Activated T-helper 2 cell treated with anti-CD3 and anti-CD28 coated beads, Interferon-gamma antibody, Interleukin-2, Interleukin-4, amounts not matched to agents 10 μg/mL and 5 μg/mL and 100 μg/mL, durations not matched to agents 14 hours and 24 hours and 36 hours (primary cell): Measurements from ENCODE around the gene LLGL2. TPM values are rescaled to one million over a fixed set of nuclear protein-coding genes. Genes with fewer than 3 reads are reported as not detected.

Source experiments
- DNase-seq: peaks from one replicate; pipeline ENCODE4 v3.0.0; 2021; ENCODE audit warnings: low spot score
- H3K27ac Mint-ChIP-seq: one replicate; pipeline ENCODE4 v1.8.0; 2021; ENCODE audit warnings: mixed read lengths
- H3K27me3 Mint-ChIP-seq: one replicate; pipeline ENCODE4 v1.8.0; 2021; ENCODE audit warnings: low read depth, mixed read lengths
- H3K36me3 Mint-ChIP-seq: one replicate; pipeline ENCODE4 v1.8.0; 2021; ENCODE audit warnings: low read depth, mixed read lengths
- H3K4me1 Mint-ChIP-seq: one replicate; pipeline ENCODE4 v1.8.0; 2021; ENCODE audit warnings: low read depth, mixed read lengths
- H3K4me3 Mint-ChIP-seq: one replicate; pipeline ENCODE4 v1.8.0; 2021; ENCODE audit warnings: low read depth, mild to moderate bottlenecking, moderate library complexity, mixed read lengths
- H3K9me3 Mint-ChIP-seq: one replicate; pipeline ENCODE4 v1.8.0; 2021; ENCODE audit warnings: mixed read lengths
- intact Hi-C: fragments of 100-400 bp; cut with micrococcal nuclease; formaldehyde crosslinking; loops from one replicate; pipeline ENCODE4 v1.15.1; 2023
- total RNA-seq: library from RNA; stranded (reverse); gene quantifications from 2 replicates; pipeline ENCODE4 v1.2.3, GENCODE V29; 2022

LLGL2 gene
- total RNA-seq, 1 donor from 2014 or later, result 13.5 TPM

DNA sequence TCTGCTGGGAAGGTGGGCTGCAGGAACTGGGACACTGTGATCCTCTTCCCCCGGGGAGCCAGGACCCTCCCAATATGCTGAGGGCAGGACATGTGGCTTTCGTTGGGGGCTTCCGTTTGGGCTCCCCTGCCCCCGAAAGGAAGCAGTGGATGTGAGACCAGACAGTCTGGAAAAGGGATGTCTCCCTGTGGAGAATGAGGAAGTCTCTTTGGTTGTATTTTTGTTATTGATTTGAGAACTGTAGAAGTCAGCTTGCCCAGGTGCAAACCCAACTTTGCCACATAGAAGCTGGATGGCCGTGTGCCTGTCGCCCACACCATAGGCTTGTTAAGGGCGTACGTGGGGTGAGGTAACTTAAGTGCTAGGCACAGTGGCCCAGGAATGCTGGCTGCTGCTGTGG, 18.8 kb downstream of the LLGL2 start:
- no peaks in the 10 kb centered on the region for H3K4me1 Mint-ChIP-seq
- H3K36me3 Mint-ChIP-seq, result no peaks in the 10 kb centered on the region
- H3K9me3 Mint-ChIP-seq, result no peaks in the 10 kb centered on the region
- no peak overlapping the region for H3K4me3 Mint-ChIP-seq
- DNase-seq, result no peak
- H3K27ac Mint-ChIP-seq, result no peak overlapping the region
- no peaks in the 10 kb centered on the region for H3K27me3 Mint-ChIP-seq
- intact Hi-C loops, result no loop called here

DNA sequence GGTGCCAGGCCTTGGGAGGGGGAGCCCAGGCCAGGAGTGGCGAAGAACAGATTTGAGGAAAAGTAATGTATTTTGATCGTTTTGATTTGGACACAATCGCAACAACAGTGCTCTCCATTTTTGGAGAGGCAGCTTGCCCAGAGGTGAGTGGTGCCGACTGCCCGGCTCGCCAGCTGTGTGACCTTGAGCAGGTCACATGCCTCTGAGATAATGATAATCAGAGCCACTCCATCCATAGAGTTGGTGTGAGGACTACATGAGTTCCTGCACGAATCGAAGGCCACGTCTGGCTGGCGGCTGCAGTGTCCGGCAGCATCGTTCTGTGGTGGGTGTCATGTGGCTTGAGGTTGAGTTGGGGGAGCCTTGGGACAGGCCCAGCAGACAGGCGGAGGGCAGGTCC, 20.7 kb downstream of the LLGL2 start:
- DNase-seq, result no peak
- Mint-ChIP-seq H3K27me3 (no peaks in the 10 kb centered on the region), H3K9me3 (no peaks in the 10 kb centered on the region), H3K36me3 (no peaks in the 10 kb centered on the region), H3K27ac (no peak overlapping the region), H3K4me1 (no peaks in the 10 kb centered on the region), H3K4me3 (no peak overlapping the region)
- intact Hi-C loops, result no loop called here

DNA sequence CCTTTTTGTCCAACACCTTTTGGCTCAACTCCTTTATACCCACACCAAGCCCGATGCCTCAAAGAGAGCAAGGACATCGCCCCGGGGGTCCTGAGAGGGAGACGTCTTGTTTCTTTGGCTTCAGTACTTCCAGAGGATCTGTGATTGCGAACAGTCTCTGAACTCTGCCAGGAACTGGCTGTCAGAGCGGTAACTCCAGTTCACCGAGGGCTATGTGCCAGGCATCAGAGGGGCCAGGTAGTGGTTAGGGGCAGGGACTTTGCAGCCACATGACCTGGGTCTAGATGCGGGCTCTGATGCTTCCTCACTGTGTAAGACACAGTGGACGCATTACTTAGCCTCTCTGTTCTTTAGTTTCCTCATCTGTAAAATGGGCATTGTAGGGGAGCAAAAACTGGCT, 21.6 kb downstream of the LLGL2 start:
- Mint-ChIP-seq H3K27me3 (no peaks in the 10 kb centered on the region), H3K4me1 (no peaks in the 10 kb centered on the region), H3K36me3 (no peaks in the 10 kb centered on the region), H3K4me3 (no peak overlapping the region), H3K9me3 (no peaks in the 10 kb centered on the region), H3K27ac (no peak overlapping the region)
- no peak for DNase-seq
- intact Hi-C loops, result no loop called here

DNA sequence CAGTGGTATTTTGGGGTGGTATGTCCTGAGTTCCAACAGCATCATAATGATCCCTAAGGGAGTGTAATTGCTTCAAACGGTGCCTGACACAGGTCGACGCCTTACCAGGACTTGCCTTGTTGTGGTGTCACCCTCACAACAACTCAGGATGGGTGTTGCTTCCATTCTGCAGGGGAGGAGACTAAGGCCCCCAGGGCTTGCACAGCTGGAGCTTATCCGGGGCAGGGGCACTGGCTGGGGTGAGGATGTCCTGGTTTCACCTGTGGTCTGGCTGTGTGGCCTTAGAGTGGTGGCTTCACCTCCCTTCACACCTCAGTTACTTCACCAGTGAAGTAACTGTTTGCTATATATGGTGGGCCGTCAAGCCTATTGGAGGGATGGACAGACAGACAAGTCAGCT, 23.3 kb downstream of the LLGL2 start:
- no peaks in the 10 kb centered on the region for H3K9me3 Mint-ChIP-seq
- H3K27me3 Mint-ChIP-seq, result no peaks in the 10 kb centered on the region
- DNase-seq, result no peak
- intact Hi-C loops, result no loop called here
- H3K27ac Mint-ChIP-seq, result no peak overlapping the region
- H3K4me1 Mint-ChIP-seq, result no peaks in the 10 kb centered on the region
- H3K4me3 Mint-ChIP-seq, result no peak overlapping the region
- no peaks in the 10 kb centered on the region for H3K36me3 Mint-ChIP-seq

DNA sequence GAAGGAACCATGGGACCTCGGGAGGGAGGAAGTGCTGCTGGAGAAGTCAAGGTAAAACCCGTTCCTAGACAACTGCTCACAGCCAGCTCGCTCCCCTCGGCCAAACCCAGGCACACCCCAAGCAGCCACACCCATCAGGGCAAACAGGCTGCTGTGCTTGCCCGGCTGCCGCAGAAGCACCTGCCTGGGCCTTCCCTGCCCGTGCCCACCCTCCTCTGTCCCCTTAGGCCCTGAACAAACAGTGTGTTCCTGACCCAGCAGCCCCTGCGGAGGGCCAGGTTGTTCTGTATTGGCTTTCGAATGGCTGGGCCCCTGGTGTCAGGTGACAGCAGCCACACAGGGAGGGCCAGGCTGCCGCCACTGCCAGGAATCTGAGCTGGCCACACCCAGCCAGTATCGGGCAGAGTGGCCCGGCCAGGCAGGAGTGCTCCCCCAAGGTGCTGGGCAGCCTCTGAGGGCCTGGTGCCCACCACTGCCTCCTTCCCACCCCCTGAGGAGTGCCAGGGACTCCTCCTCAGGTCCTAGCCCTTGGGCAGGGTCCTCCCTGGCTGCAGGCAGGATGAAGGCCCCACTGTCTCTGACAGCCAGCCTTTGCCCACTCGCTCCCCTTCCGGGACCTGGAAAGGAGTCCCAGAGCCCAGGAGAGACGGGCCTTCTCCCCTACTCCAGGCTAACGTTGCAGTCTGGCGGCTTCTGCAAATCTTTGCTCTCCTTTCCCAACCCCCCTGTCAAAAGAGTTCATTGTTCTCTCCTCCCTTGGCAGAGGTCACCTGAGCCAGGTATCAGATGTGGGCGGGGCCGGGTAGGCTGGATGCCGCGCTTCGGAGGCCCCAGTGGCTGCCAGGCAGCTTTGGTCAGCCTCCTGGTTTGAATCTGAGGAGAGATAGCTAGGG, 24.0 kb downstream of the LLGL2 start:
- no peaks in the 10 kb centered on the region for H3K4me1 Mint-ChIP-seq
- no peak for DNase-seq
- no peaks in the 10 kb centered on the region for H3K9me3 Mint-ChIP-seq
- no peaks in the 10 kb centered on the region for H3K36me3 Mint-ChIP-seq
- H3K4me3 Mint-ChIP-seq, result no peak overlapping the region
- H3K27ac Mint-ChIP-seq, result no peak overlapping the region
- no peaks in the 10 kb centered on the region for H3K27me3 Mint-ChIP-seq
- intact Hi-C loops, result no loop called here

DNA sequence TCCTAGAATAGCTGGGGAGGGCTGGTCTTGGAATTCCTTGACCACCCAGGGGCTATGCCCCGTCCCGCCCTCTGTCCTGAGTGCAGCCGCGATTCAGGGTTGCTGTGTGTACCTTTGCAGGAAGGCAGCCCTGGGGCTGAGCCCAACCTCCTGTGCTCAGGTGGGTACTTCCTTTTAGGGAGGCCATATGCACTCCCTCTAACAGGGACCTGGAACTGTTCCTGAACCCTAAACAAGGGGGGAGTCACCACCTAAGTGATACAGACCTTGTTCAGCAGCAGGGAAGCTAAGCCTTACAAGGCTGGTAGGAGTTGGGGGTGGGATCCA, 24.6 kb downstream of the LLGL2 start:
- no peaks in the 10 kb centered on the region for H3K9me3 Mint-ChIP-seq
- H3K36me3 Mint-ChIP-seq, result no peaks in the 10 kb centered on the region
- intact Hi-C loops, result no loop called here
- no peak overlapping the region for H3K27ac Mint-ChIP-seq
- no peaks in the 10 kb centered on the region for H3K4me1 Mint-ChIP-seq
- no peak for DNase-seq
- no peaks in the 10 kb centered on the region for H3K27me3 Mint-ChIP-seq
- H3K4me3 Mint-ChIP-seq, result no peak overlapping the region

DNA sequence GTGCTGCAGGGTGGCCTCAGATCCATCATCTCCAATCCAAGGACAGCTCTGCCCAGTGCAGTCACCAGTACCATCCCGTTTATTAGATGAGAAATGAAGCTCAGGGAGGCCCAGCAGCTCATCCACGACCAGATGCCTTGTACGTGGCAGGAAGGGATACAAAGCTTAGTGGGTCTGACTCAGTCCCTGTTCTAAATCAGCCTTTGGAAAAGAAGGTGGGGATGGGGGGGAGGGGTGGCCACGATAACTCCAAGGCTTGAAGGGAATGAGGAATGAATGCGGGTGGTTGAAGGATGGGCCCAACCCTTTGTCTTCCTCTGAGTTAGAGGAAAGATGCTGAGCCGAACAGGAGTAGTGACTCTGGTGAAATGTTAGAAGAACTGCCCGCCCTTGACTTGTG, 25.8 kb downstream of the LLGL2 start:
- no peak overlapping the region for H3K4me3 Mint-ChIP-seq
- no peaks in the 10 kb centered on the region for H3K9me3 Mint-ChIP-seq
- no peak overlapping the region for H3K27ac Mint-ChIP-seq
- intact Hi-C loops, result no loop called here
- H3K4me1 Mint-ChIP-seq, result no peaks in the 10 kb centered on the region
- no peak for DNase-seq
- H3K36me3 Mint-ChIP-seq, result no peaks in the 10 kb centered on the region
- H3K27me3 Mint-ChIP-seq, result no peaks in the 10 kb centered on the region

DNA sequence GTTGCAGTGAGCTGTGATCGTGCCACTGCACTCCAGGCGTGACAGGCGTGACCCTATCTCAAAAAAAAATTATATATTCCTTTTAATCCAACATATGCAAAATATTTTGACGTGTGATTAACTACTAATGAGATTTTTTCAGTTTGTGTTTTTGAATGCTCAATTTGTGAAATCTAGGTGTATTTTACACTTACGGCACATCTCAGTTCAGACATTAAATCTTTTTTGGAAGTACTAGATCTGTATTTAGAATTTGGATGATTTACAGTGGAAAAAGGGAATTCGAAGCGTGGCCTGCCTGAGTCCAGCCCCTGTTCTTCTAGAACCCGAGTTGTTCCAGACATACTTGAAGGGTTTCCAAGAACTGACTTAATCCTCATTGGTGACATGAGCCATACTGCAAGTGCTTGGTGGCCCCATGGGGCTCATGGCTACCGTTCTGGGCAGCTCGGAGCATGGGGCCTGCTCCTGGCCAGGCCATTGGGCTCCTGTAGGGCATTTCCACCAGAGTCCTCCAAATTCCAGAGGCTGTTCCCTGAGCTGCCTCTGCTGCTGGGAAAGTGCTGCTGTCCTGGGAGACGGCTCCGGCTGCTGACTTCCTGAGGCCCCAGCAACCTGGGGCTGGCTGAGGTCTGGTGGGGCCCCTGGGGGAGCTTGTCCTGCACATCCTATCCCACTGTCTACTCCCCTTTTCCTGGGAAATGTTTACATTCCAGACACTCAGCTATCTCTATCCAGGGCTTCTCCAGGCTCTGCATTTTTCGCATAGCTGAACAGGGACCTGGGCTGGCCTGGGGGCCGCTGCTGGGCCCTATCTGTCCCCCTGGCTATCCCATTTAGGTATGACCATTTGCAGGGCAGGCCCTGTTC, 27.2 kb downstream of the LLGL2 start:
- intact Hi-C loops, result no loop called here
- no peak for DNase-seq
- no peaks in the 10 kb centered on the region for H3K36me3 Mint-ChIP-seq
- no peaks in the 10 kb centered on the region for H3K4me1 Mint-ChIP-seq
- no peaks in the 10 kb centered on the region for H3K27me3 Mint-ChIP-seq
- no peak overlapping the region for H3K27ac Mint-ChIP-seq
- H3K9me3 Mint-ChIP-seq, result no peaks in the 10 kb centered on the region
- H3K4me3 Mint-ChIP-seq, result no peak overlapping the region

DNA sequence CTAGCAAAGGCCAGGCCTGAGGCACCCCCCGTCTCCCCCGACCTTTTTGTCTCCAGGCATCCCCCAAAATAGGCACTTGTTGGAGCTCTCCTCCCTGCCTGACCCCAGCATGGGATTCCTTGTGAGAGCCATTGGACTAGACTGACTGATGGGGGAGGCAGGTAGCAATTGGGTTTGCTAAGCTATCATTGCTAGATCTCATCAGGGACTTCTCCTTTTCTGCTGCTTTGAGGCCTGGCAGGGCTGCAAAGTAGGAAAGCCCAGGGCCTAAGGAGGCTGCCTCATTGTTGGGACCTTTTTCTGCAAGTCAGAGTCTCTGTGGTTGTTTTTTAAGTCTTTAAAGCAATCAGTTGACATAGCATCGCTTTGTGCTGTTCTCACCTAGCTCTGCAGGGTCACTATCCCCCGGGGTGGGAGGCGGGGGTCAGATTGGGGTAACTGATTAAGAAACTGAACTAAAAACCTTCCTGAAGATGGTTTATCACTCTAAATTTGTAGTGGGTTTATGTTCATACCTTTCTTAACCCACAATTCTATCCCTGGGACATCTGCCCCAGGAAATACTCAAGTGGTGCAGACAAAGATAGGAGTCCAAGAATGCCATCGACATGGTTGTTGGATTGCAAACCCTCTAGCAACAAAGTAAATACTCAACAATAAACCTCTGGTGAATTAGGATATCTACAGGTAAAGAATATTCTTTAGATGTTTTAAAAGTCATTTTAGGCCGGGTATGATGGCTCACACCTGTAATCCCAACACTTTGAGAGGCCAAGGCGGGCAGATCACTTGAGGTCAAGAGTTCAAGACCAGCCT, 28.0 kb downstream of the LLGL2 start:
- Mint-ChIP-seq H3K4me3 (no peak overlapping the region), H3K4me1 (no peaks in the 10 kb centered on the region), H3K9me3 (no peaks in the 10 kb centered on the region), H3K27me3 (no peaks in the 10 kb centered on the region), H3K27ac (no peak overlapping the region), H3K36me3 (no peaks in the 10 kb centered on the region)
- no peak for DNase-seq
- intact Hi-C loops, result no loop called here

DNA sequence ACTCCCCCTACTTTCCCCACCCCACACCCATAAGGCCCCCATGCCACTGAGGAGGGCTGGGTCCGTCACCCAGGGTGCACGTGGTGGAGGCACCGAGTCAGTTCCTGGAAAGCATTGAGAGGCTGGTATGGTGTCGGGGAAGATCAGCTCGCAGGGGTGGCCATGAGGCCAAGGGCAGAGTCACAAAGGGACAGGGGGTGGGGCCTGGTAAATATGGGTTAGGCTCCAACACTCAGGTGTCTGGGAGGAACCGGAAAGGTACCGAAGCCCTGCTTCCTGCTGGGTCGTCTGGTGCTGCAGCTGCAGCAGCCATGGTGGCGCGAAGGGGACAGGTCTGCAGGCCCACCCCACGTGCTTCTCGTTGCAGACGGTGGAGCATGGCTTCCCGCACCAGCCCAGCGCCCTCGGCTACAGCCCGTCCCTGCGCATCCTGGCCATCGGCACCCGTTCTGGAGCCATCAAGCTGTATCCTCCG, 30.2 kb downstream of the LLGL2 start:
- Mint-ChIP-seq H3K4me1 (no peaks in the 10 kb centered on the region), H3K27ac (no peak overlapping the region), H3K9me3 (no peaks in the 10 kb centered on the region), H3K27me3 (no peaks in the 10 kb centered on the region), H3K36me3 (no peaks in the 10 kb centered on the region), H3K4me3 (no peak overlapping the region)
- no peak for DNase-seq
- intact Hi-C loops, result no loop called here

DNA sequence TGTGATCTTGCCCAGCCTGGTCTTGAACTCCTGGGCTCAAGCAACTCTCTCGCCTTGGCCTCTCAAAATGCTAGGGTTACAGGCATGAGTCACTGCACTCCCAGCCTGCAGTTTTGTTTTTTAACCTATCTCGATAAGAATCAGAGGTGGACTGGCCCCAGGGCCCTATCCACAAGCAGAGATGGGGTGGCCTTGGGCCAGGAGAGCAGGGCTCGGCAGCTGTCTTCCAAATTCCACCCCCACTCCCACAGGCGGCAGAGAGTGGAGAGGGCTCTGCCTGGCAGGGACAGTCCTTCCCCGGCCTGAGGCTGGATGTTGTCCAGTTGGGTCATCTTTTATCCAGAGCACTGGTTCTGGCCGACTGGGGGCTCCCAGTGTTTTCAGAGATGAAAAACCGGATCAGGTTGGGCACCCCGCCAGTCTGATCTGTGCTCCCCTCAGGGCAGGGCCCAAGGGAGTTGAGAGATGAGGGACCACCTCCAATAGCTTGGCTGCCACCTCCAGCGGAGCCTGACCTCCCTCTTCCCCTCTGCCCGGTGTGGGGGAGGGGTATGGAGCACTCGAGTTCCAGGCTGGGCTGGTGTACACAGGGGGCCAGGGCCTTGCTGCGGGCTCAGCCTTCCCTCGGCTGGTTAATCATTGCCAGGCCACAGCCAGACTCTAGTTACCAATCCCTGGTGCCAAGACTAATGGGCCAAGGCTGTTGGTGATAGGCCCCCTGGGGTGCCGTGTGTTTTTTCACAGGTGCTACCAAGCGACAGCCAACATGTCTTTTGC, 31.8 kb downstream of the LLGL2 start:
- intact Hi-C loops, result no loop called here
- Mint-ChIP-seq H3K4me1 (no peaks in the 10 kb centered on the region), H3K9me3 (no peaks in the 10 kb centered on the region), H3K27me3 (no peaks in the 10 kb centered on the region), H3K36me3 (no peaks in the 10 kb centered on the region), H3K4me3 (no peak overlapping the region), H3K27ac (no peak overlapping the region)
- DNase-seq, result no peak
